Esophagus (tissue), 2 donors: ENCODE measurements around the gene NUDT16. TPM values are rescaled to one million over a fixed set of nuclear protein-coding genes. Genes with fewer than 3 reads are reported as not detected.

Source experiments
- H3K27ac ChIP-seq, 2 donors: one replicate each; pipeline ENCODE4 v1.5.1; 2013; ENCODE audit warnings: low read depth in 2 of 2, mild to moderate bottlenecking in 2 of 2, inconsistent platforms in 1 of 2, low read length in 1 of 2, moderate library complexity in 1 of 2
- H3K27me3 ChIP-seq, 2 donors: one replicate each; pipeline ENCODE4 v1.6.1; 2013; ENCODE audit warnings: low read length in 2 of 2, control low read depth in 1 of 2, mild to moderate bottlenecking in 1 of 2; ENCODE audit not compliant: insufficient read depth in 2 of 2, control insufficient read depth in 1 of 2
- H3K36me3 ChIP-seq, 2 donors: one replicate each; pipeline ENCODE4 v1.6.1; 2013; ENCODE audit warnings: low read length in 1 of 2; ENCODE audit not compliant: control insufficient read depth in 2 of 2, insufficient read depth in 2 of 2
- H3K4me1 ChIP-seq, 2 donors: one replicate each; pipeline ENCODE4 v1.6.1; 2013; ENCODE audit warnings: low read length in 1 of 2; ENCODE audit not compliant: control insufficient read depth in 2 of 2, insufficient read depth in 2 of 2
- H3K4me3 ChIP-seq, 2 donors: one replicate each; pipeline ENCODE4 v1.5.1; 2013; ENCODE audit warnings: low read length in 2 of 2, mild to moderate bottlenecking in 2 of 2, low read depth in 1 of 2, moderate library complexity in 1 of 2
- H3K9me3 ChIP-seq, 2 donors: one replicate each; pipeline ENCODE4 v1.6.1; 2013; ENCODE audit warnings: mild to moderate bottlenecking in 2 of 2, low read depth in 1 of 2, low read length in 1 of 2, moderate library complexity in 1 of 2; ENCODE audit not compliant: control insufficient read depth in 2 of 2, insufficient read depth in 1 of 2
- WGBS, 2 donors: extraction: QIAGEN DNeasy Blood & Tissue Kit; methylation state at CpG; one replicate each; pipeline ENCODE4 v1.1.7; 2013; 5-methylcytosine and 5-hydroxymethylcytosine counted together
- polyA plus RNA-seq, 2 donors: library from polyadenylated mRNA; stranded (reverse); fragments of 200-250 nt; gene quantifications; one replicate each; pipeline ENCODE4 v1.2.3, GENCODE V29; 2013
- donor health status: healthy with polysubstance abuse.
- donor health status: Bipolar disorder and iron deficiency.

The NUDT16 gene
- polyA plus RNA-seq, 2 donors, result 6.8 to 7.7 TPM

- 47 to 70% methylated on average over 3 of the region's 3 CpGs for WGBS, 2 donors
These were observed 50.9 kb downstream of the NUDT16 start for GRCh38 chr3:131432441-131432840.

GRCh38 chr3:131435000-131435399 lies 53.4 kb downstream of the NUDT16 start:
- WGBS, 2 donors, result 92 to 94% methylated on average over 1 of the region's 1 CpG
- H3K27me3 ChIP-seq, result no peaks in the 10 kb centered on the region

More at GRCh38 chr3:131432441-131432840, 50.9 kb downstream of the NUDT16 start:
- H3K27ac ChIP-seq, result no peak overlapping the region
- H3K4me3 ChIP-seq, result no peak overlapping the region
- H3K36me3 ChIP-seq, result no peaks in the 10 kb centered on the region
- no peaks in the 10 kb centered on the region for H3K4me1 ChIP-seq
- no peaks in the 10 kb centered on the region for H3K9me3 ChIP-seq
- no peaks in the 10 kb centered on the region for H3K27me3 ChIP-seq

More at GRCh38 chr3:131435000-131435399, 53.4 kb downstream of the NUDT16 start:
- H3K36me3 ChIP-seq, result no peaks in the 10 kb centered on the region
- H3K4me1 ChIP-seq, result no peaks in the 10 kb centered on the region
- H3K4me3 ChIP-seq, result no peak overlapping the region
- no peaks in the 10 kb centered on the region for H3K9me3 ChIP-seq
- no peak overlapping the region for H3K27ac ChIP-seq

Other genes with a start within 250 kb of the NUDT16 start
- 10 to 100 TPM; 61.1 to 79.1 TPM for gene MRPL3, start 121.2 kb downstream of the NUDT16 start, polyA plus RNA-seq